GM23338 (cell line): Measurements from ENCODE around the gene ARL9. TPM values are rescaled to one million over a fixed set of nuclear protein-coding genes. Genes with fewer than 3 reads are reported as not detected.
A peak's percentile ranks its signal among the peaks of the same experiment; 100 is the strongest.

Source experiments
- ATAC-seq: fragments of 200-7000 bp; cut with Tn5 transposase; 3 replicates; pipeline ENCODE4 v1.9.1; 2020
- DNase-seq: peaks from one replicate; pipeline ENCODE4 v3.0.0-alpha.2; 2015; ENCODE audit warnings: low spot score
- H2AFZ ChIP-seq: fragments of 200-600 bp; sonication (generic); 2 replicates; pipeline ENCODE4 v1.8.0; 2016; ENCODE audit warnings: antibody characterized with exemption, mild to moderate bottlenecking, moderate library complexity
- H3F3A ChIP-seq: fragments of 200-600 bp; sonication (generic); replicated peaks from 2 replicates; pipeline ENCODE4 v1.8.0; 2017; ENCODE audit warnings: antibody characterized with exemption, mixed run types, low read depth
- H3K27ac ChIP-seq: fragments of 200-600 bp; sonication (generic); 2 replicates; pipeline ENCODE4 v1.6.1; 2016; ENCODE audit warnings: low read depth
- H3K27me3 ChIP-seq: fragments of 200-600 bp; sonication (generic); 2 replicates; pipeline ENCODE4 v1.8.0; 2016; ENCODE audit warnings: mild to moderate bottlenecking, mixed run types, moderate library complexity; ENCODE audit not compliant: insufficient read depth
- H3K36me3 ChIP-seq: fragments of 200-600 bp; sonication (generic); 2 replicates; pipeline ENCODE4 v1.8.0; 2016; ENCODE audit warnings: mild to moderate bottlenecking; ENCODE audit not compliant: insufficient read depth
- H3K4me1 ChIP-seq: fragments of 200-600 bp; sonication (generic); 2 replicates; pipeline ENCODE4 v1.8.0; 2016; ENCODE audit warnings: mild to moderate bottlenecking, moderate library complexity; ENCODE audit not compliant: insufficient read depth
- H3K4me2 ChIP-seq: fragments of 200-600 bp; sonication (generic); 2 replicates; pipeline ENCODE4 v1.7.1; 2017; ENCODE audit warnings: mixed run types
- H3K4me3 ChIP-seq: fragments of 200-600 bp; sonication (generic); 2 replicates; pipeline ENCODE4 v1.6.1; 2016; ENCODE audit warnings: mixed run types
- H3K79me2 ChIP-seq: fragments of 200-600 bp; sonication (generic); replicated peaks from 2 replicates; pipeline ENCODE4 v1.8.0; 2017; ENCODE audit warnings: mild to moderate bottlenecking; ENCODE audit not compliant: insufficient read depth
- H3K9me2 ChIP-seq: fragments of 200-600 bp; sonication (generic); 2 replicates; pipeline ENCODE4 v1.8.0; 2017; ENCODE audit not compliant: insufficient read depth
- H4K20me1 ChIP-seq: fragments of 200-600 bp; sonication (generic); replicated peaks from 2 replicates; pipeline ENCODE4 v1.8.0; 2017; ENCODE audit warnings: mild to moderate bottlenecking; ENCODE audit not compliant: insufficient read depth
- H3K27ac Mint-ChIP-seq: 2 replicates; pipeline ENCODE4 v1.8.0; 2020; ENCODE audit warnings: inconsistent platforms, mild to moderate bottlenecking, moderate library complexity, mixed read lengths
- H3K27me3 Mint-ChIP-seq: 3 replicates; pipeline ENCODE4 v1.8.0; 2022; ENCODE audit warnings: low read depth, mild to moderate bottlenecking, moderate library complexity, mixed read lengths, inconsistent platforms; ENCODE audit not compliant: insufficient read depth, poor library complexity
- H3K36me3 Mint-ChIP-seq: 3 replicates; pipeline ENCODE4 v1.8.0; 2021; ENCODE audit warnings: low read depth, mild to moderate bottlenecking, inconsistent platforms, moderate library complexity, mixed read lengths
- H3K4me1 Mint-ChIP-seq: 3 replicates; pipeline ENCODE4 v1.8.0; 2020; ENCODE audit warnings: mild to moderate bottlenecking, inconsistent platforms, mixed read lengths
- H3K4me3 Mint-ChIP-seq: 3 replicates; pipeline ENCODE4 v1.8.0; 2021; ENCODE audit warnings: moderate library complexity, mild to moderate bottlenecking, inconsistent platforms, mixed read lengths
- H3K9me3 Mint-ChIP-seq: 3 replicates; pipeline ENCODE4 v1.8.0; 2020; ENCODE audit warnings: moderate library complexity, mild to moderate bottlenecking, inconsistent platforms, mixed read lengths
- CREB1 ChIP-seq: fragments of 250-450 bp; sonication (Bioruptor Pico); IDR thresholded peaks from 2 replicates; pipeline ENCODE4 v1.5.0; 2020; ENCODE audit warnings: low read depth, mild to moderate bottlenecking, moderate library complexity
- EZH2phosphoT487 ChIP-seq: fragments of 200-600 bp; sonication (generic); IDR thresholded peaks from one replicate; pipeline ENCODE4 v1.8.1; 2018; ENCODE audit warnings: antibody characterized with exemption; ENCODE audit not compliant: unreplicated experiment
- NANOG ChIP-seq: IDR thresholded peaks from 2 replicates; pipeline ENCODE4 v1.6.1; 2016; ENCODE audit warnings: antibody characterized with exemption, borderline replicate concordance
- STAT1 ChIP-seq: IDR thresholded peaks from one replicate; pipeline ENCODE4 v1.6.1; 2016; ENCODE audit warnings: antibody characterized with exemption; ENCODE audit not compliant: unreplicated experiment
- ZNF462 ChIP-seq: fragments of 250-450 bp; sonication (Bioruptor Pico); IDR thresholded peaks from 2 replicates; pipeline ENCODE4 v1.5.0; 2020; ENCODE audit warnings: mild to moderate bottlenecking, moderate library complexity
- polyA plus RNA-seq: library from polyadenylated mRNA; unstranded; fragments of >200 nt; fragmentation: Nextera tagmentation; extraction: Ambion mirVana; gene quantifications from 2 replicates; pipeline ENCODE4 v1.2.1, GENCODE V29; 2016
- total RNA-seq: library from RNA; depleted of rRNA; stranded (reverse); fragments of >200 nt; shearing (Covaris generic); gene quantifications from 2 replicates; pipeline ENCODE4 v1.2.3, GENCODE V29; 2014

The ARL9 gene
- total and polyA plus RNA-seq, 2 experiments from 2014 or later, result 0.37 TPM; not detected in 1

- ATAC-seq, result no peak
- H3K27ac Mint-ChIP-seq, result peak overlapping the region; percentile 45; the same call in 1 of the 2 replicates
- Histone ChIP-seq H4K20me1 (peaks cover 9% of the 10 kb centered on the region), H3K27ac (no peak overlapping the region), H3K27me3 (no peaks in the 10 kb centered on the region), H2AFZ (no peak overlapping the region), H3K4me1 (peaks cover 17% of the 10 kb centered on the region), H3K4me3 (no peak overlapping the region), H3K4me2 (peak overlapping the region; percentile 88), H3K79me2 (peaks cover 57% of the 10 kb centered on the region), H3F3A (no peaks in the 10 kb centered on the region), H3K36me3 (peaks cover 32% of the 10 kb centered on the region), H3K9me2 (no peaks in the 10 kb centered on the region)
- TF ChIP-seq ZNF462, result no peak
- no peak for TF ChIP-seq CREB1
- peak overlapping the region; percentile 92 for H3K4me3 Mint-ChIP-seq
- H3K9me3 Mint-ChIP-seq, result no peaks in the 10 kb centered on the region; the same call in 2 of the 3 replicates
- H3K27me3 Mint-ChIP-seq, result peaks cover under 1% of the 10 kb centered on the region
- DNase-seq, result no peak
- H3K36me3 Mint-ChIP-seq, result peaks cover 63% of the 10 kb centered on the region
- H3K4me1 Mint-ChIP-seq, result peaks cover 22% of the 10 kb centered on the region
Measured at GRCh38 chr4:56469489-56470210, 35.9 kb upstream of the ARL9 start.

GRCh38 chr4:56475917-56476316 lies 29.7 kb upstream of the ARL9 start:
- Histone ChIP-seq H3K4me1 (no peaks in the 10 kb centered on the region), H4K20me1 (peaks cover 5% of the 10 kb centered on the region; the same call in 1 of the 2 replicates), H3K9me2 (no peaks in the 10 kb centered on the region), H2AFZ (no peak overlapping the region), H3K36me3 (peaks cover 72% of the 10 kb centered on the region), H3K4me2 (no peak overlapping the region), H3F3A (no peaks in the 10 kb centered on the region), H3K79me2 (peaks cover 10% of the 10 kb centered on the region; the same call in 1 of the 2 replicates), H3K27ac (no peak overlapping the region), H3K4me3 (no peak overlapping the region), H3K27me3 (no peaks in the 10 kb centered on the region)
- H3K27ac Mint-ChIP-seq, result no peak overlapping the region
- no peak for DNase-seq
- H3K27me3 Mint-ChIP-seq, result peaks cover 5% of the 10 kb centered on the region
- H3K9me3 Mint-ChIP-seq, result no peaks in the 10 kb centered on the region
- no peak overlapping the region for H3K4me3 Mint-ChIP-seq
- peaks cover 94% of the 10 kb centered on the region for H3K36me3 Mint-ChIP-seq
- no peaks in the 10 kb centered on the region for H3K4me1 Mint-ChIP-seq
- no peak for ATAC-seq
- TF ChIP-seq EZH2phosphoT487 (no peak), NANOG (no peak), STAT1 (no peak), ZNF462 (no peak)
